Right atrium auricular region (tissue), 2 donors: ENCODE data around the gene DNTT. TPM values are rescaled to one million over a fixed set of nuclear protein-coding genes. Genes with fewer than 3 reads are reported as not detected.
A peak's percentile ranks its signal among the peaks of the same experiment; 100 is the strongest.

Experiments
- DNase-seq: peaks from one replicate; pipeline ENCODE4 v3.0.0-alpha.2; 2019; ENCODE audit warnings: low spot score
- H3K27ac ChIP-seq, 2 donors: fragments of 200-600 bp; sonication (generic); 1 replicate in 1 of 2; 2 replicates in 1 of 2; pipeline ENCODE4 v1.5.1; 2016 to 2019
- H3K27me3 ChIP-seq, 2 donors: fragments of 200-600 bp; sonication (generic); one replicate each; pipeline versions ENCODE4 v1.5.1 to v1.6.0; 2017 to 2019
- H3K36me3 ChIP-seq: fragments of 200-600 bp; sonication (generic); one replicate; pipeline ENCODE4 v1.5.1; 2016
- H3K4me1 ChIP-seq, 2 donors: fragments of 200-600 bp; sonication (generic); one replicate each; pipeline versions ENCODE4 v1.5.1 to v1.6.0; 2017 to 2019
- H3K4me3 ChIP-seq, 2 donors: fragments of 200-600 bp; sonication (generic); 1 replicate in 1 of 2; 2 replicates in 1 of 2; pipeline ENCODE4 v1.5.1; 2017 to 2019; ENCODE audit warnings: mild to moderate bottlenecking in 1 of 2, moderate library complexity in 1 of 2
- H3K9me3 ChIP-seq, 2 donors: fragments of 200-600 bp; sonication (generic); one replicate each; pipeline ENCODE4 v1.5.1; 2019
- total RNA-seq, 2 donors: library from RNA; depleted of rRNA; stranded (reverse); fragments of >200 nt; gene quantifications; one replicate each; pipeline ENCODE4 v1.1.0, GENCODE V29; 2016
- TF ChIP-seq, protein P1 (sequence below), 2 donors: fragments of 200-600 bp; sonication (generic); IDR thresholded peaks; one replicate each; pipeline ENCODE4 v1.5.1; 2019; ENCODE audit warnings: antibody characterized with exemption in 2 of 2

DNTT gene
- total RNA-seq, 2 donors from 2014 or later = not detected

- Histone ChIP-seq H3K27ac (peak overlapping the region; percentile 35 to 69), H3K9me3 (no peaks in the 10 kb centered on the region), H3K27me3 (no peaks in the 10 kb centered on the region), H3K4me3 (no peak overlapping the region), H3K36me3 (no peaks in the 10 kb centered on the region), H3K4me1 (no peaks in the 10 kb centered on the region)
- TF ChIP-seq, protein P1, sequence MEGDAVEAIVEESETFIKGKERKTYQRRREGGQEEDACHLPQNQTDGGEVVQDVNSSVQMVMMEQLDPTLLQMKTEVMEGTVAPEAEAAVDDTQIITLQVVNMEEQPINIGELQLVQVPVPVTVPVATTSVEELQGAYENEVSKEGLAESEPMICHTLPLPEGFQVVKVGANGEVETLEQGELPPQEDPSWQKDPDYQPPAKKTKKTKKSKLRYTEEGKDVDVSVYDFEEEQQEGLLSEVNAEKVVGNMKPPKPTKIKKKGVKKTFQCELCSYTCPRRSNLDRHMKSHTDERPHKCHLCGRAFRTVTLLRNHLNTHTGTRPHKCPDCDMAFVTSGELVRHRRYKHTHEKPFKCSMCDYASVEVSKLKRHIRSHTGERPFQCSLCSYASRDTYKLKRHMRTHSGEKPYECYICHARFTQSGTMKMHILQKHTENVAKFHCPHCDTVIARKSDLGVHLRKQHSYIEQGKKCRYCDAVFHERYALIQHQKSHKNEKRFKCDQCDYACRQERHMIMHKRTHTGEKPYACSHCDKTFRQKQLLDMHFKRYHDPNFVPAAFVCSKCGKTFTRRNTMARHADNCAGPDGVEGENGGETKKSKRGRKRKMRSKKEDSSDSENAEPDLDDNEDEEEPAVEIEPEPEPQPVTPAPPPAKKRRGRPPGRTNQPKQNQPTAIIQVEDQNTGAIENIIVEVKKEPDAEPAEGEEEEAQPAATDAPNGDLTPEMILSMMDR (IDR thresholded peaks at IDR 0.05) = no peak
- no peak for DNase-seq
These were observed 63.2 kb downstream of the DNTT start for GRCh38 chr10:96367470-96367869.

GRCh38 chr10:96368971-96369370 is 64.7 kb downstream of the DNTT start:
- no peak overlapping the region for H3K4me3 ChIP-seq
- TF ChIP-seq, protein P1 (IDR thresholded peaks at IDR 0.05) = no peak
- no peaks in the 10 kb centered on the region for H3K9me3 ChIP-seq

DNA sequence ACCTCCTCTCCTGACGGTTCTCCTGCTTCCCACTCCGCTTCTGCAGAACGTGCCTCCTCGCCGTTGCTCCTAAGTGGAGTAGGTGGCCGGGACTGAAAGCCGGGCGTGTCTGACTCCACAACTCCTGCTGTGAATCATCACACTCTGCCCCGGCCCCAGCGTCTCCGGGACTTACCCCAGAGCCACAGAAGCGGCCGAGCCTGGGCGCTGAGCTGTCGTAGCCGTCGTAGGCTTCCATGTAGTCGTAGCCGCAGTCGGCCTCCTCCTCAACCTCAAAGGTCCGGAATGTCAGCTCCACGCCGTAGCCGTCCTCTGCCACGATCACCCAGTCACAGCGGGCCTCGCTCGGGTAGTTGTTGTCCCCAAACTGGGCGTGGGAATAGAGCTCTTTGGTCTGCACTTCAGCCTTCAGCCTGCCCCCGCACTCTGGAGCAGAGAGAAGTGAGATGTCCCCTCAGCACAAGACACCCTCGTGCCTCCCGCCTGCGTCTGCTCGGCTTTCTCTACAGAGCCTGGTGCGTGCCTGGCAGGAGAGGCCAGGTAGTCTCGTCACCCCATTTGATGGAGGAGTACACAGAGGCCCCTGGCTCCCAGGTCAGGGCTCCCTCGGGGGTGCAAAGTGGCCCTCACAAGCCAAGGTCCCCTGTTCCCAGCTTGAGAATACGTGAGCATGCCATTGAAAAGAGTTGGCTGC is 65.8 kb downstream of the DNTT start:
- Histone ChIP-seq H3K36me3 (no peaks in the 10 kb centered on the region), H3K4me3 (no peak overlapping the region), H3K27ac (no peak overlapping the region), H3K27me3 (no peaks in the 10 kb centered on the region), H3K9me3 (no peaks in the 10 kb centered on the region), H3K4me1 (peaks cover 0 to 14% of the 10 kb centered on the region in 2 donors)
- DNase-seq = no peak
- TF ChIP-seq, protein P1 (IDR thresholded peaks at IDR 0.05) = no peak

More at GRCh38 chr10:96368971-96369370, 64.7 kb downstream of the DNTT start:
- DNase-seq = no peak
- Histone ChIP-seq H3K27ac (no peak overlapping the region), H3K27me3 (no peaks in the 10 kb centered on the region), H3K4me1 (peaks cover 0 to 6% of the 10 kb centered on the region in 2 donors), H3K36me3 (no peaks in the 10 kb centered on the region)

- Histone ChIP-seq H3K9me3 (no peaks in the 10 kb centered on the region), H3K4me3 (no peak overlapping the region), H3K27me3 (no peaks in the 10 kb centered on the region), H3K36me3 (no peaks in the 10 kb centered on the region), H3K27ac (no peak overlapping the region), H3K4me1 (peaks cover 0 to 18% of the 10 kb centered on the region in 2 donors)
- DNase-seq = peak; percentile 69
- TF ChIP-seq, protein P1 (IDR thresholded peaks at IDR 0.05) = peak; percentile 81 to 84
These were observed 66.4 kb downstream of the DNTT start for GRCh38 chr10:96370584-96371157.

DNA sequence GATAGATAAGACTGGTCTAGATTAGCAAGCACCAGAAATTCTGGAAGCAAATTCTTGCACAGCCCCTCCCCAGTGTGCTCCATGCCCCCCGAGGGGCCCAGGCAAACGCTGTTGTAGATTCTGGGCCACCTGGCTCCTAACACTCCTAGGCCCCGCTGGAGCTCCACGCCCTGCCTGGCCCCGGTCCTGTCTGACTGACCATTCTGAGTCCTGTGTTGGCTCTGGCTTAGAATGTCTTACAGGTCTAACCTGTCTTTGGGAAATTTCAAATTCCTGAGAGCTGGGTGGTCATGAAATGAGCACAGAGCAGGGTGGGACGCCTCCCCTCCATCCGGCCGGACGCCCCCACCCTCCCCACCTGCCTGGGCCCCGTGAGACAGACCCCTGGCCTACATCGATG is 67.1 kb downstream of the DNTT start:
- Histone ChIP-seq H3K9me3 (no peaks in the 10 kb centered on the region), H3K27ac (no peak overlapping the region), H3K36me3 (no peaks in the 10 kb centered on the region), H3K4me3 (no peak overlapping the region), H3K4me1 (peaks cover 0 to 18% of the 10 kb centered on the region in 2 donors), H3K27me3 (no peaks in the 10 kb centered on the region)
- TF ChIP-seq, protein P1 (IDR thresholded peaks at IDR 0.05) = no peak
- DNase-seq = no peak
